H1 (cell line): ENCODE results near the gene ANKS1B. TPM values are rescaled to one million over a fixed set of nuclear protein-coding genes. Genes with fewer than 3 reads are reported as not detected.

Experiments used
- EGR1 ChIP-seq: IDR thresholded peaks from 2 replicates; pipeline ENCODE4 v1.6.1; 2011; ENCODE audit warnings: low read depth, low read length, borderline replicate concordance
- POLR2A ChIP-seq, 2 experiments: IDR thresholded peaks; 1 replicate in 1 of 2; 2 replicates in 1 of 2; pipeline ENCODE4 v1.6.1; 2011; ENCODE audit warnings: low read depth in 2 of 2, low read length in 2 of 2, mild to moderate bottlenecking in 2 of 2; ENCODE audit errors: control extremely low read depth in 1 of 2
- RBBP5 ChIP-seq: IDR thresholded peaks from 2 replicates; pipeline ENCODE4 v1.7.1; 2012; ENCODE audit warnings: low read depth, mild to moderate bottlenecking, inconsistent platforms, low read length, moderate library complexity, borderline replicate concordance
- RXRA ChIP-seq: IDR thresholded peaks from 2 replicates; pipeline ENCODE4 v1.6.1; 2011; ENCODE audit warnings: low read depth, mild to moderate bottlenecking, low read length, moderate library complexity; ENCODE audit not compliant: insufficient read depth
- SIX5 ChIP-seq: IDR thresholded peaks from 2 replicates; pipeline ENCODE4 v1.6.1; 2011; ENCODE audit warnings: mild to moderate bottlenecking, low read depth, low read length
- SP2 ChIP-seq: IDR thresholded peaks from 2 replicates; pipeline ENCODE4 v1.6.1; 2012; ENCODE audit warnings: mild to moderate bottlenecking, low read length, inconsistent platforms
- SRF ChIP-seq: IDR thresholded peaks from 2 replicates; pipeline ENCODE4 v1.6.1; 2011; ENCODE audit warnings: mild to moderate bottlenecking, low read depth, low read length, moderate library complexity
- polyA plus RNA-seq, 7 experiments: library from polyadenylated mRNA; depleted of rRNA in 3 of 7; stranded (reverse) in 5 of 7; unstranded in 2 of 7; fragments of >200 nt in 5 of 7; fragments of 200-250 nt in 2 of 7; gene quantifications; 1 replicate in 5 of 7; 2 replicates in 1 of 7; 4 replicates in 1 of 7; pipeline versions ENCODE4 v1.2.1 to v1.2.3, GENCODE V29; 2011 to 2013; ENCODE audit warnings: missing spikeins in 2 of 7, mixed read lengths in 2 of 7
- total RNA-seq: library from RNA; stranded (reverse); fragmentation: NEBNext Ultra II Directional; extraction: Animal tissue kit (Norgen Biotek cat#: 25700); gene quantifications from 2 replicates; pipeline ENCODE4 v1.2.1, GENCODE V29; 2021
- TF ChIP-seq, protein P1 (sequence below): fragments of 300-600 bp; sonication (generic); IDR thresholded peaks from 2 replicates; pipeline ENCODE4 v1.7.1; 2012; ENCODE audit warnings: low read length, moderate library complexity, mild to moderate bottlenecking, inconsistent platforms; ENCODE audit not compliant: insufficient replicate concordance

ANKS1B gene
- total and polyA plus RNA-seq, 2 of the 8 experiments (the other 6 are each of a cell fraction or from before 2014, with no cell fraction given): 2.7 to 6.1 TPM

DNA sequence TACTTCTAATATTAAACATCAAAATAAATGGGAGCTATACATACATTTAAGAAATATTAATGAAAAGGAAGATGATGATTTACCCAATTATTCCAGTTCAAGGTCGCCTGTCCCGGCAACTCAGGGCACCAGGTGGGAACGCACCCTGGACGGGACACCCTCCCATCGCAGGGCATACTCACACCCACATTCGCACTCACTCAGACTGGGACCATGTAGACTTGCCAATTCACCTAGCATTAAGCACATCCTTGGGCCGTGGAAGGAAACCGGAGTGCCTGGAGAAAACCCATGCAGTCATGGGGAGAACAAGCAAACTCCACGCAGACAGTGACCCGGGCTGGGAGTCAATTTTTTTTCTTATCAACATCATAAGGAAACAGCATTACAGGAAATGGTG, 864.8 kb downstream of the ANKS1B start (continued):
- TF ChIP-seq, protein P1, sequence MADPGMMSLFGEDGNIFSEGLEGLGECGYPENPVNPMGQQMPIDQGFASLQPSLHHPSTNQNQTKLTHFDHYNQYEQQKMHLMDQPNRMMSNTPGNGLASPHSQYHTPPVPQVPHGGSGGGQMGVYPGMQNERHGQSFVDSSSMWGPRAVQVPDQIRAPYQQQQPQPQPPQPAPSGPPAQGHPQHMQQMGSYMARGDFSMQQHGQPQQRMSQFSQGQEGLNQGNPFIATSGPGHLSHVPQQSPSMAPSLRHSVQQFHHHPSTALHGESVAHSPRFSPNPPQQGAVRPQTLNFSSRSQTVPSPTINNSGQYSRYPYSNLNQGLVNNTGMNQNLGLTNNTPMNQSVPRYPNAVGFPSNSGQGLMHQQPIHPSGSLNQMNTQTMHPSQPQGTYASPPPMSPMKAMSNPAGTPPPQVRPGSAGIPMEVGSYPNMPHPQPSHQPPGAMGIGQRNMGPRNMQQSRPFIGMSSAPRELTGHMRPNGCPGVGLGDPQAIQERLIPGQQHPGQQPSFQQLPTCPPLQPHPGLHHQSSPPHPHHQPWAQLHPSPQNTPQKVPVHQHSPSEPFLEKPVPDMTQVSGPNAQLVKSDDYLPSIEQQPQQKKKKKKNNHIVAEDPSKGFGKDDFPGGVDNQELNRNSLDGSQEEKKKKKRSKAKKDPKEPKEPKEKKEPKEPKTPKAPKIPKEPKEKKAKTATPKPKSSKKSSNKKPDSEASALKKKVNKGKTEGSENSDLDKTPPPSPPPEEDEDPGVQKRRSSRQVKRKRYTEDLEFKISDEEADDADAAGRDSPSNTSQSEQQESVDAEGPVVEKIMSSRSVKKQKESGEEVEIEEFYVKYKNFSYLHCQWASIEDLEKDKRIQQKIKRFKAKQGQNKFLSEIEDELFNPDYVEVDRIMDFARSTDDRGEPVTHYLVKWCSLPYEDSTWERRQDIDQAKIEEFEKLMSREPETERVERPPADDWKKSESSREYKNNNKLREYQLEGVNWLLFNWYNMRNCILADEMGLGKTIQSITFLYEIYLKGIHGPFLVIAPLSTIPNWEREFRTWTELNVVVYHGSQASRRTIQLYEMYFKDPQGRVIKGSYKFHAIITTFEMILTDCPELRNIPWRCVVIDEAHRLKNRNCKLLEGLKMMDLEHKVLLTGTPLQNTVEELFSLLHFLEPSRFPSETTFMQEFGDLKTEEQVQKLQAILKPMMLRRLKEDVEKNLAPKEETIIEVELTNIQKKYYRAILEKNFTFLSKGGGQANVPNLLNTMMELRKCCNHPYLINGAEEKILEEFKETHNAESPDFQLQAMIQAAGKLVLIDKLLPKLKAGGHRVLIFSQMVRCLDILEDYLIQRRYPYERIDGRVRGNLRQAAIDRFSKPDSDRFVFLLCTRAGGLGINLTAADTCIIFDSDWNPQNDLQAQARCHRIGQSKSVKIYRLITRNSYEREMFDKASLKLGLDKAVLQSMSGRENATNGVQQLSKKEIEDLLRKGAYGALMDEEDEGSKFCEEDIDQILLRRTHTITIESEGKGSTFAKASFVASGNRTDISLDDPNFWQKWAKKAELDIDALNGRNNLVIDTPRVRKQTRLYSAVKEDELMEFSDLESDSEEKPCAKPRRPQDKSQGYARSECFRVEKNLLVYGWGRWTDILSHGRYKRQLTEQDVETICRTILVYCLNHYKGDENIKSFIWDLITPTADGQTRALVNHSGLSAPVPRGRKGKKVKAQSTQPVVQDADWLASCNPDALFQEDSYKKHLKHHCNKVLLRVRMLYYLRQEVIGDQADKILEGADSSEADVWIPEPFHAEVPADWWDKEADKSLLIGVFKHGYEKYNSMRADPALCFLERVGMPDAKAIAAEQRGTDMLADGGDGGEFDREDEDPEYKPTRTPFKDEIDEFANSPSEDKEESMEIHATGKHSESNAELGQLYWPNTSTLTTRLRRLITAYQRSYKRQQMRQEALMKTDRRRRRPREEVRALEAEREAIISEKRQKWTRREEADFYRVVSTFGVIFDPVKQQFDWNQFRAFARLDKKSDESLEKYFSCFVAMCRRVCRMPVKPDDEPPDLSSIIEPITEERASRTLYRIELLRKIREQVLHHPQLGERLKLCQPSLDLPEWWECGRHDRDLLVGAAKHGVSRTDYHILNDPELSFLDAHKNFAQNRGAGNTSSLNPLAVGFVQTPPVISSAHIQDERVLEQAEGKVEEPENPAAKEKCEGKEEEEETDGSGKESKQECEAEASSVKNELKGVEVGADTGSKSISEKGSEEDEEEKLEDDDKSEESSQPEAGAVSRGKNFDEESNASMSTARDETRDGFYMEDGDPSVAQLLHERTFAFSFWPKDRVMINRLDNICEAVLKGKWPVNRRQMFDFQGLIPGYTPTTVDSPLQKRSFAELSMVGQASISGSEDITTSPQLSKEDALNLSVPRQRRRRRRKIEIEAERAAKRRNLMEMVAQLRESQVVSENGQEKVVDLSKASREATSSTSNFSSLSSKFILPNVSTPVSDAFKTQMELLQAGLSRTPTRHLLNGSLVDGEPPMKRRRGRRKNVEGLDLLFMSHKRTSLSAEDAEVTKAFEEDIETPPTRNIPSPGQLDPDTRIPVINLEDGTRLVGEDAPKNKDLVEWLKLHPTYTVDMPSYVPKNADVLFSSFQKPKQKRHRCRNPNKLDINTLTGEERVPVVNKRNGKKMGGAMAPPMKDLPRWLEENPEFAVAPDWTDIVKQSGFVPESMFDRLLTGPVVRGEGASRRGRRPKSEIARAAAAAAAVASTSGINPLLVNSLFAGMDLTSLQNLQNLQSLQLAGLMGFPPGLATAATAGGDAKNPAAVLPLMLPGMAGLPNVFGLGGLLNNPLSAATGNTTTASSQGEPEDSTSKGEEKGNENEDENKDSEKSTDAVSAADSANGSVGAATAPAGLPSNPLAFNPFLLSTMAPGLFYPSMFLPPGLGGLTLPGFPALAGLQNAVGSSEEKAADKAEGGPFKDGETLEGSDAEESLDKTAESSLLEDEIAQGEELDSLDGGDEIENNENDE: no peak
- TF ChIP-seq SP2 (no peak), RXRA (no peak), POLR2A (IDR thresholded peaks at IDR 0.05; ENCODE audit: control extremely low read depth in 1 of 2, low read depth in 2 of 2, low read length in 2 of 2) (no peak), SIX5 (no peak), RBBP5 (no peak), EGR1 (no peak), SRF (no peak)
